LNCaP clone FGC (cell line): ENCODE data around the gene RSAD1.
A peak's percentile ranks its signal among the peaks of the same experiment; 100 is the strongest.

Source experiments
- DNase-seq: peaks from one replicate; pipeline ENCODE4 v3.0.0-alpha.2; 2011; ENCODE audit warnings: low read depth
- H3K4me3 ChIP-seq: 2 replicates; pipeline ENCODE4 v1.5.1; 2011; ENCODE audit warnings: mild to moderate bottlenecking, low read depth, low read length, control low read depth
- TF ChIP-seq, protein P1 (sequence below): IDR thresholded peaks from 2 replicates; pipeline ENCODE4 v1.5.1; 2012; ENCODE audit warnings: mild to moderate bottlenecking; ENCODE audit not compliant: control insufficient read depth, insufficient read depth; ENCODE audit errors: extremely low read depth

The RSAD1 gene

DNA sequence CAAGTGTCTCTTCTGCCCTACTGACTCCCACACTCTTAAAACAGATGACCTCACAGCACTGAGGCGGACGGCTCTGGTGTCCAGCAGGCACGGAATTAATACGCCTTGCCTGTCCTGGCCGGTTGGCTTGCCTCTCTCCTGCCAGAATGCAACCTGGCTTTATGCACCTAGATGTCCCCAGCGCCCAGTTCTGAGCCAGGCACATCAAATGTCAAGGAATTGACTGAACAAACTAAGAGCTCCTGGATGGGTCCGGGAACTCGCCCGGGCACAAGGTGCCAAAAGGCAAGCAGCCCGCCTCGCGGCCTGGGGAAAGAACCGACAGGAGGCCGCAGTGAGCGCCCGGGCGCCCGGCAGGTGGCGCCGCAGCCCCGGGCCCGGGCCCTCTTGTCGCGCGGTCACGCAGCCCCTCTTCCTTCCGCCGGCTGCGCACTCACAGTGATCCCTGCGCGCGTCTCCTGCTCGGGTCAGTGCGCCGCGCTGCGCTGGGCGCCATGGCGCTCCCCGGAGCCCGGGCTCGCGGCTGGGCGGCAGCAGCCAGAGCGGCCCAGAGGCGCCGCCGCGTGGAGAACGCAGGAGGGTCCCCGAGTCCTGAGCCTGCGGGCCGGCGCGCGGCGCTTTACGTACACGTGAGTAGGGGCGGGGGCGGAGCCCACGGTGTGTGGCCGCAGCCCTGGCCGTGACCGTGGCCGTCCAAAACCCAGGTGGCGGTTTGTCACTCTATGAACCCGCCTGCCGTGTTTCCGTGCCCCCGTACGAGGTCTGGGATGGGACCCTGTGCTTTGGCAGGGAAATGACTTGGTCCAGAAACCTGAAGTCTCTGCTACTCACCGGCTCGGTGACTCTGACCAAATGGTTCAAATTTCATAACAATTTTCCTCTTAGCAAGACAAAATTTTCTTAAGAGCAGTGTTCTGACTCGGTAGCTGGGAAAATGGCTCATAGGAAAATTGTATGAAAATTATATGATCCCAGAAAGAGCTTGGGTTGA, at the start of gene RSAD1:
Gene RSAD1, plus strand, starts transcription at position 470 of the 991 bp plus-strand sequence. Its CDS starts 25 bp downstream, at position 495.
- TF ChIP-seq, protein P1, sequence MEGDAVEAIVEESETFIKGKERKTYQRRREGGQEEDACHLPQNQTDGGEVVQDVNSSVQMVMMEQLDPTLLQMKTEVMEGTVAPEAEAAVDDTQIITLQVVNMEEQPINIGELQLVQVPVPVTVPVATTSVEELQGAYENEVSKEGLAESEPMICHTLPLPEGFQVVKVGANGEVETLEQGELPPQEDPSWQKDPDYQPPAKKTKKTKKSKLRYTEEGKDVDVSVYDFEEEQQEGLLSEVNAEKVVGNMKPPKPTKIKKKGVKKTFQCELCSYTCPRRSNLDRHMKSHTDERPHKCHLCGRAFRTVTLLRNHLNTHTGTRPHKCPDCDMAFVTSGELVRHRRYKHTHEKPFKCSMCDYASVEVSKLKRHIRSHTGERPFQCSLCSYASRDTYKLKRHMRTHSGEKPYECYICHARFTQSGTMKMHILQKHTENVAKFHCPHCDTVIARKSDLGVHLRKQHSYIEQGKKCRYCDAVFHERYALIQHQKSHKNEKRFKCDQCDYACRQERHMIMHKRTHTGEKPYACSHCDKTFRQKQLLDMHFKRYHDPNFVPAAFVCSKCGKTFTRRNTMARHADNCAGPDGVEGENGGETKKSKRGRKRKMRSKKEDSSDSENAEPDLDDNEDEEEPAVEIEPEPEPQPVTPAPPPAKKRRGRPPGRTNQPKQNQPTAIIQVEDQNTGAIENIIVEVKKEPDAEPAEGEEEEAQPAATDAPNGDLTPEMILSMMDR = peak; percentile 61
- DNase-seq = peak; percentile 69
- H3K4me3 ChIP-seq = peak within 1 kb of the TSS; percentile 70

GRCh38 chr17:50429793-50430192, 48.9 kb upstream of the RSAD1 start:
- H3K4me3 ChIP-seq = no peak overlapping the region
- no peak for DNase-seq
- TF ChIP-seq, protein P1 = no peak

- DNase-seq = no peak
- TF ChIP-seq, protein P1 = no peak
Measured at GRCh38 chr17:50430821-50431618, 47.6 kb upstream of the RSAD1 start.

DNA sequence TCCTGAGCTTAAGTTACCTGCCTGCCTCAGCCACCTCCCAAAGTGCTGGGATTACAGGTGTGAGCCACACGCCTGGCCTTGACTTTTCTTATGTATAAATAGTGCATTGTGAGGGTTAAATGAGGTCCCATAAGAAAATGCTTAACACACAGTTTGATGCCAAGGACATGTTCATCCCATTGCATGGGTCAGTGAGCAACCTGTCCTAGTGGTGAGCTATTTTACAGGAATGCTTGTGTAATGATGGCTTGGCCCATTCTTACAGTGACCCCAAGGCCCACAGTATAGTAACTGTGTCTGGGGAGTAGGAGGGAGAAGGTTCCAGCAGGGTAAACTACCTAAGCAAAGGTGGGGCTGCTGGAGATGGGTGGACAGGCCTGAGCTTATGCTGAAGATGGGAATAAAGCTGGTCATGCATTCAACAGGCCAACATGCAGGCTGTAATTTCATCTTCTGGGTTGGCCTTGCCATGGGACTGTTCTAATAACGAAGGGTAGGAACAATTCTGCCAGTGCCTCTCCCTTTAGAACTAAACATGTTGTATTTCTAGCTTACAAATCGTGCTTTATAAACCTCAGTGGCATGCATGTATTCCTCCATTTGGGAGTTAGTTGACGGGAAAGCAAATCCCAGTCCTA, 46.4 kb upstream of the RSAD1 start:
- TF ChIP-seq, protein P1 = no peak
- no peak overlapping the region for H3K4me3 ChIP-seq
- DNase-seq = no peak

More at GRCh38 chr17:50430821-50431618, 47.6 kb upstream of the RSAD1 start:
- no peak overlapping the region for H3K4me3 ChIP-seq

DNA sequence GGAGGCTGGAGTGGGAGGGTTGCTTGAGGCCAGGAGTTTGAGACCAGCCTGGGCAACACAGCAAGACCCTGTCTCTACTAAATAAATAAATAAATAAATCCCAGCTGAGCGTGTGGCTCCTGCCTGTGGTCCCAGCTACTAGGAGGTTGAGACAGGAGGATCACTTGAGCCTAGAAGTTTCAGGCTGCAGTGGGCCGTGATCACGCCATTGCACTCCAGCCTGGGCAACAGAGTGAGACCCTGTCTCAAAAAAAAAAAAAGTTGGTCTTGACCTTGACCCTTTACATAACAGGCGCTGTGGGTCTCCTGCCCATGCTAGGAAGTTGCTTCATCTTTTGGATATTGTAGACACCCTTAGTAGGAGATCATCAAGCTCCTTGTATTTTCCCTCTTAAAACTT, 41.3 kb upstream of the RSAD1 start:
- TF ChIP-seq, protein P1 = no peak
- DNase-seq = no peak
- no peak overlapping the region for H3K4me3 ChIP-seq

DNA sequence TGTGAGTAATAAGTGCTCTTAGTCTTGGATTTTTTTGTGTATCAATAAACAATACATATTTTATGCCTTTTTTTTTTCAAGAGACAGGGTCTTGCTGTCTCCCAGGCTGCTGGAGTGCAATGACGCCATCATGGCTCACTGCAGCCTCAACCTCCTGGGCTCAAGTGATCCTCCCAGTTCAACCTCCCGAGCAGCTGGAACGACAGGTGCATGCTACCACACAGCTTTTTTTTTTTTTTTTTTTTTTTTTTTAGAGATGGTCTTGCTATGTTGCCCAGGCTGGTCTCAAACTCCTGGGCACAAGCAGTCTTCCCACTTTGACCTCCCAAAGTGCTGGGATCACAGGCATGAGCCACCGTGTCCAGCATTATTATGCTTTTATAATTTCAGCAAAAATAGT, 39.7 kb upstream of the RSAD1 start:
- no peak for DNase-seq
- TF ChIP-seq, protein P1 = no peak
- H3K4me3 ChIP-seq = no peak overlapping the region
